CD4-positive, alpha-beta T cell treated with Interferon gamma for 1 hour (primary cell): ENCODE results near the gene SYNPR.

Source experiments
- DNase-seq: peaks from one replicate; pipeline ENCODE4 v3.0.0-alpha.2; 2020

The SYNPR gene

GRCh38 chr3:63386568-63386967 is 108.5 kb downstream of the SYNPR start:
- no peak for DNase-seq

GRCh38 chr3:63387568-63387967 is 109.5 kb downstream of the SYNPR start:
- DNase-seq: no peak

- DNase-seq: no peak
Observed at GRCh38 chr3:63390710-63391230, 112.7 kb downstream of the SYNPR start.

DNA sequence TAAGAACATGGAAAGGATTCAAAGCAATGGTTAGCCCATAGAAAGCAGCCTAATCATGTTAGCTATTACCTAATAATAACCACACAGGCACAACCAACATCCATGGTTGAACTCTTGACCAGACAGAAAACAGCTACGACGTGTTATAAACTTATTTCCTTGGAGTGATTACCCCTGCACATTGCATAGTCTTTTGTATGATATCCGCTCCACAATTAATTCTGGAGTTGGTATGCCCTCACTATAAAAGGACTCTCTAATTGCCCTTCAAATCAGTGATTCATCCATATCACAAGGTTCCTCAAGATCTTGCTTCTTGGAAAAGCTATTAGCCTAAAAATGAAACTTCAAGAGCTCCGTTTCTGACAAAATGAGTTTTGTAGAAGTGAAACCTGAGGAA is 117.9 kb downstream of the SYNPR start:
- no peak for DNase-seq

DNA sequence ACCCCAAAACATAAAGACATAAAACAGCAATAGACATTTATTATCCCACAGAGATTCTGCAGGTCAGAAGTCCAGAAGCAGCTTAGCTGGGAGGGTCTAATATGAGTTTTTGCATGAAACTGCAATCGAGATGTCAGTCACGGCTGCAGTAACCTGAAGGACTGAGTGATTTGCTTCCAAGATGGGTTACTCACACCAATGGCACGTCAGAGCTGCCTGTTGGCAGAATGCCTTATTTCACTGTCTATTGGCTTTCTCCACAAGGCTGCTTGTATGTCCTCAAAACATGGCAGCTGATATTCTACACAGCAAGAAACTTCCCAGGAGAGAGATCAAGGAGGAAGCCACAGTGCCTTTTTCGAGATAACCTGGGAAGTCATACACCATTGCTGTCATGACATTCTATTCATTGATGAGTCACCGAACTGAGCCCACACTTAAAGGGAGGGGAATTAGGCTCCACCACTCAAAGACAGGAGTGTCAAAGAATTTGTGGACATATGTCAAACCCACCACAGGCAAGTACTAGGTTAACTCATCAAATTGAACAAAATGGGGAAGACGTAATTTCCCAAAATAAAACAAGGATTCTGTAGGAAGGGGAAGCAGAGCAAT is 122.2 kb downstream of the SYNPR start:
- no peak for DNase-seq

DNA sequence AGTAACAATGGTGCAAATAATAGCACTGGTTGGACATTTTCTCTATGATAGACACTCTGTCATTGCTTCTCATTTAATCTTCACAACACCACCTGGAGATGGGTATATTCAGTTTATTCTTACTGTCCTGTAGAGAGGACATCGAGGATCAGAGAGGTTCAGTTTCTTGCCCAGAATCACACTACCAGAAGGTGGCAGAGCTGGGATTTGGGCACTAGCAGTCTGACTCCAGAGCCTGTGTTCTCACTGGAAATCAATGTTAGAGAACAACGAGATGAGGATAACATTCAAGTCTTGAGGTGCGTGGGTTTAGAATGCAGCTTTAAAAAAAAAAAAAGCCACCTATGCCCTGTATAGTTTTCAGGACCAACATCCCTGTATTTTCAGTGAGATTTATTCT is 127.8 kb downstream of the SYNPR start:
- DNase-seq: no peak

- no peak for DNase-seq
Observed at GRCh38 chr3:63413523-63413922, 135.4 kb downstream of the SYNPR start.

DNA sequence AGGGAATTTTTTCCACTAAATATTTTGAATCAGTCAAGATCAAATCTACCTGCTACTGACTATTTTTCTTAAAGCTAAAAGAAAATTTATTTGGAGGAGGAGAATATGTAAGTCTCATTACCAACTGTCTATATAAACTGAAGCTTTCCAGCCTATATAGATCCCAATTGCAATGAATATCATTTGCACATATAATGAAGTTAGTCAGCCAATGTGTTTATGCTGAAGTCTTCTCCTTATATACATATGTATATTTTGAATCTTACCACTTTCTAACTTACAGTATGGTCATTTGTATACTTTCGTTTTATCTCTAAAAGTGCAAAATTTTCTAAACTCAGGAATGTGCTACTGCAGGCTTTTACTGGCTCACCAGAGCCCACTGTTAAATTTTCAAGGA is 136.5 kb downstream of the SYNPR start:
- DNase-seq: no peak

- DNase-seq: no peak
Observed at GRCh38 chr3:63429905-63430304, 151.8 kb downstream of the SYNPR start.

- no peak for DNase-seq
Observed at GRCh38 chr3:63430875-63431274, 152.8 kb downstream of the SYNPR start.

GRCh38 chr3:63437858-63438257 is 159.8 kb downstream of the SYNPR start:
- DNase-seq: no peak

DNA sequence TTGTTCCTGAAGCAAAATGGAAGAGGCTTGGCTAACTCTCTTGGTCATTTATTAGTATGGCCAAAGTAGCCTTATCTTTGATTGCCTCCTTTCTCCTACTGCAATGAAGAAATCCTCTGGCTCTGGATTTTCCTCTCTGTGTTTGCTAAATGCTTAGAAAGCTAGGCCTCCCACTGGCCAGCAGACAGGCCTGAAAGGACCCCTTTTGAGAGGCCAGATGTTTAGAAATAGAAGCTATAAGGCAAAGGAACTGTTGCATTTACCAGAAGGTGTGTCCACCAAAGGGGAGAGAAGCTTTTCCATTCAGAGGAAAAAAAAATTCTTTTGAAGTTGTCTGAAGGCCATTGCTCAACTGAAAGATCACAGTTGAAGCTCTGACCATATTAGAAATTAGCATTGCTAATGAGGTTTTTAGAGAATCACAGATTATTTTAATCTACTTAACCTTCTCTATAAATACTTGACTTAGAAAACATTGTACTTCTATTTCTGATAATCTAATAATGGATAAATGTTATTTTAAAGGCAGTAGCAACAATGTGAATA is 160.8 kb downstream of the SYNPR start:
- no peak for DNase-seq

GRCh38 chr3:63441262-63441661 is 163.2 kb downstream of the SYNPR start:
- DNase-seq: no peak

GRCh38 chr3:63442918-63443317 is 164.8 kb downstream of the SYNPR start:
- no peak for DNase-seq

GRCh38 chr3:63450023-63450422 is 171.9 kb downstream of the SYNPR start:
- no peak for DNase-seq

DNA sequence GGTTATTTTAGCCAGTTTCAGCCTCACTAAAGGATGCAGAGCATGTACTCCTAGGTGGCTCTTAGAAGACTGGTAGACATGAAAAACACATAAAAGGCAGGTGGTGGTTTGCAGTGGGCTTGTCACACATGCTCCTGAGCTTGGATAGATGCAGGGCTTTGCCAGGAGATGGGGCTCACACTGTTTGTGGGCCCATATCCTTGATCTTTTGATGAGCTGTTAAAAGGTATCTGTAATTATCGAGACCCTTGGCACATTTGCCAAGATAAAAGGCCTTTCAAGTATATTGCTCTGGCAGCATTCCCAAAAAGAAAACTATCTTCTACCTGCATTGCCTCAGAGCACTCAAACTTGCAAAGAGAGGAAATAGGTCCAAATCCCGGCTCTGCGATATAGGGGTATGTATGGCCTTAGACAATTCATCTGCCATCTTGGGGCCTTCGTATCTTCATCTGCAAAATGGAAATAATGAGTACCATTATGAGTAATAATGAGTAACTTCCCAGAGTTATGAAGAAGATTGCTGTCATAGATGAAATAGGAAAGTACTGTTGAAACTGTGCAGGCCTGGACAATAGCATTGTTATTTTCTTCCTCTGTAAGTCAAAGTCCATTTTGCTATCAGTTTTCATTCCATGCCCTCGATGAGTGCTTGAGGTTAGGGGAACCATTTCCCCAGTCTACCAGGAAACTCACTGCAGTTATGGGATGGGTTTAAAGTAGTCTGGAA is 172.7 kb downstream of the SYNPR start:
- DNase-seq: no peak

DNA sequence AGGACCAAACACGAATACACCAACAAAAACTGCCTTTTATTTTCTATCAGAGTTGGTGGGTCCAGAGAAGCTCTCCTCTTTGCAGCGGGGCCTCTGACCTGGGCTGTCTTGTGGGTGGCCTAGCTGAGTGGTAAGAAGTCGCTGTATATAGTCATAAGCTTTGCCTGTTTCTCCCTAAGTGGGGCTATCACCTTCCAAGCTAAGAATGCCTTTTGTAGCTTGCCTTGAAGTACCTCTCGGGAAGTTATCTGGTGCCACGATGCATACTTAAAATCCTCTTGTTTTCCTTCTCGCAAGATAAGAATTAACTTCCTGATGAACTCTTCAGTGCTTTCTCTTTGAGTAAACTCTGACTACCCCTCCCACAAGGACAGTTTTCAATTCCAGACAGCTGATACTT is 178.8 kb downstream of the SYNPR start:
- DNase-seq: no peak

GRCh38 chr3:63458405-63458804 is 180.3 kb downstream of the SYNPR start:
- DNase-seq: no peak

DNA sequence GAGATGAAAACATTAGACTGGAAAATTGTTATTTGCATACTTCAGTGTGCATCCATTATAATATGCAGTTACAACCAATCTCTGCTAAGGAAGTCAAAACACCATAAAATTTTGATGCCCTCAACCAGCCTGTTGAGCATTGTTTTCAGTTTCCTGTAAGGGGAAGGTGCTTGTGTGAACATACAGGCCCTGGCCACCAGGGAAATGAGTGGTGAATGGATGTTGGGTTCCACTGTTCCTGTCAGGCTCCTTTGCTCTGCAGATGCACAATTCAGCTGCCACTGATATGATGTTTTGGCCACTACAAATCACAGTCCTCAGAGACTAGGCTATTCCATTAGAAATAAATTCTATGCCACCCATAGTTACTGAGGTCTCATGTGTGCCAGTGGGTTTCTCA is 184.6 kb downstream of the SYNPR start:
- no peak for DNase-seq

- DNase-seq: no peak
Observed at GRCh38 chr3:63467392-63467791, 189.3 kb downstream of the SYNPR start.

GRCh38 chr3:63470745-63471144 is 192.6 kb downstream of the SYNPR start:
- no peak for DNase-seq

- no peak for DNase-seq
Observed at GRCh38 chr3:63471781-63472180, 193.7 kb downstream of the SYNPR start.

GRCh38 chr3:63473641-63474166 is 195.6 kb downstream of the SYNPR start:
- DNase-seq: no peak
